Posterior vena cava (tissue), 2 donors: ENCODE data around the gene LRRC41. TPM values are rescaled to one million over a fixed set of nuclear protein-coding genes. Genes with fewer than 3 reads are reported as not detected.
A peak's percentile ranks its signal among the peaks of the same experiment; 100 is the strongest.

ENCODE experiments used
- DNase-seq: peaks from one replicate; pipeline ENCODE4 v3.0.0-alpha.2; 2020; ENCODE audit warnings: low spot score
- intact Hi-C, 2 donors: fragments of 100-400 bp; cut with DNase I; formaldehyde crosslinking; loops; one replicate each; pipeline versions ENCODE4 v1.14.1 to v1.14.2; 2022 to 2023
- total RNA-seq, 2 donors: library from RNA; stranded (reverse); fragmentation: NEBNext Ultra II Directional; extraction: Animal tissue kit (Norgen Biotek cat#: 25700); gene quantifications; one replicate each; pipeline ENCODE4 v1.2.1, GENCODE V29; 2021
- donor health status: DM: yes; HTN: yes; CAD: no.
- donor health status: DM: yes; HTN: yes; CAD: no.

The LRRC41 gene
- total RNA-seq, 2 donors from 2014 or later: 40.7 to 45.3 TPM

DNA sequence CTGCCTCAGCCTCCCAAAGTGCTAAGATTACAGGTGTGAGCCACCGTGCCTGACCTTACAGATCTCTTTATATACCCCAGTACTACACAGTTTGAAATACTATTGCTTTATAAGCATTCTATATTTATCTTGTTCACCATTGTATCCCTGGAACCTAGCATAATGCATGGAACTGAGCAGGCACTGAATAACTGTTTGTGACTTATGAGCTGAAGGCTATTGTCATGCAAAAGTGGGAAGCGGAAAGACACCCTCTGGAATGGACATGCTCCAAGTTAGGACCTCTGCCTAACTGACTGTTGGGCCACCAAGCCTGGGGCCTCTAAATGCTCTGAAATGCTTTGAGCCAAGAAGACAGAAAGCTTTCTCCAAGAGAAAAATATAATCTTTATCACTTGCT, 8.1 kb downstream of the LRRC41 start:
- intact Hi-C loops: no loop called here
- DNase-seq: no peak

DNA sequence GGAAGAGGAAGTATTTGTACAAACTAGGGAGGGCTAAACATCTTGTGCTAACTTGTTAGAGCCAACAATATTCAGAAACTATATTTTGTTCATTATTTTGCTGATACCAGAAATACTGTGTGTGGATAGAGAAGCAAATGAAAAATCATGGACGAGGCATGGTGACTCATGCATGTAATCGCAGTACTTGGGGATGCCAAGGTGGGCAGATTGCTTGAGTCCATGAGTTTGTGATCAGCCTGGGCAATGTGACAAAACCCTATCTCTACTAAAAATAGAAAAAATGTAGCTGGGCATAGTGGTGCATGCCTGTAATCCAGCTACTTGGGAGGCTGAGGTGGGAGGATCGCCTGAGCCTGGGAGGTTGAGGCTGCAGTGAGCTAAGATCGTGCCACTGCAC, 13.4 kb downstream of the LRRC41 start:
- intact Hi-C loops: no loop called here
- no peak for DNase-seq

DNA sequence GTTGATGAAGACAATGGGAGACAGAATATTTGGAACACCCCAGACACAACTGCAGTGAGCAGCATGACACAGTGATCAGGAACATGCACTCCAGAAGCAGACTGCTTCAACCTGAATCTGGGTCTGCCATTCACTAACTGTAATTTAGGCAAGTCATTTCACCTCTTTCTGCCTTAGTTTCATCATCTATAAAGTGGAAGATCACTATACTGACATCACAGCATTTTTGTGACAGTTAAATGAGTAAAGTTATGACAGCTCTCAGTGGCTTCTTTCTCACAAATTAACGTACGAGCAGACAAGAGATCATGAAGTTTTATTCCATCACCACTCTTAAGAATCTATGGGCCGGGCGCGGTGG, 14.3 kb downstream of the LRRC41 start:
- no peak for DNase-seq
- intact Hi-C loops: no loop called here

DNA sequence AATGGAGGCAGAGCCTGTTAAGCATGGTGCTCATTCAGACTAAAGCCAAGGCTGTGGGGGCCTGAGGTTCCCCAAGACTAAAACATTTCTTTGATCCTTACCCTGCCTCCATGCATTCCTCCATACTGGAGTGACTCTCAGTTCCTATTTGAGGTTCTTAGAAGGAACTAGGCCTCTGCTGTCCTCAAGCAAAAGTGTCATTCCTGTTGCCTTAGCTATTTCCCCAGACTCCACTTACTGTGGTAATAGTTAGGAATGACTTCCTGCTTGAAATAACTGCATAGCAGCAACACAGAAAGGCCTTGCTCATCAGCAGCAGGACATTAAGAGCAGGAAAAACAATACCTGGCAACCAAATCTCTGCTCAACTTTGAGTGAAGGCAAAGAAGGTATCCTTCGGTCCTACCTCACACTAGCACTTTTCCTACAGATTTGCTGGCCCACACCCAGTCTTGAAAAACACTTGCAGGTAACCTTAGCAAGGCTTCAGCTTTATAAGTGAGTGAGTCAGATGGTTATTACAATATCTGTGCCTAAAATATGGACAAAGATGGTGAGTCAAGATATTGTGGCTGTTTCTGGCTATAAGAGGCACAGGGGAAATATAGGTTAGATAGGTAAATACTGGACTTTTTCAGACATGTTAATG, 14.8 kb downstream of the LRRC41 start:
- intact Hi-C loops: no loop called here
- no peak for DNase-seq

DNA sequence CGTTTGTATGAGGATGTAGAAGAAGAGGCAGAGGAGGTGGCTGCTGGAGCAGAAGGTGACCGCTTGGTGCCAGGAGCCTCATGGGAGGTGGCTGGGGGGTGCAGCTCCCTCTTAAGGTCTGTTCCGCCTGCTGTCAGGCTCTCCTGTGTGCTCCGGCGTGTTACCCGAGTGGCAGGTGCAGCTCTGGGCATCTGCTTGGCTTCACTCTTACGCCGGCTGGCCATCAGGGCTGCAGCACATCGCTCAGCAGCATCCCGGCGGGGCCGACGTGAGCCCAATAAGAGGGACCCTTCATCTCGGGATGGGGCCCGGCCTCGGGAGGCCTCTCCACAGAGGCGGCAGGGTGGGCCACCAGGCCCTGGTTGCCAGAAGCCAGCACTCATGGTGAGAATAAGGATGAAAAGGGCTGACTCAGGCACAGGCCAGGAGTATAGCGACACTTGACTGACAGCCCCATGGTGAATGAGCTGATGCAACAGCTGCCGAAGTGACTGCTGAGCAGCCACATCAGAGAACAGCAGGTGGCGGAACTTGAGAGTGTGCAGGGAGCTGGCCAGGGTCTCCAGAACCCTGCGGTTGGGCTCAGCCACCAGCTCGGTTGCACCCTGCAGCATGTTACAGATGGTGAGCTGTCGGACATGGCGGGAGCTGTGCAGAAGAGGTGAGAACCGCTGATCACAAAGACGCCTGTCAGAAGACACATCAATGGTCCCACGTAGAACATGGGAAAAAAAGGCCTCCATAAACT, 17.5 kb downstream of the LRRC41 start:
- intact Hi-C loops: no loop called here
- DNase-seq: no peak

DNA sequence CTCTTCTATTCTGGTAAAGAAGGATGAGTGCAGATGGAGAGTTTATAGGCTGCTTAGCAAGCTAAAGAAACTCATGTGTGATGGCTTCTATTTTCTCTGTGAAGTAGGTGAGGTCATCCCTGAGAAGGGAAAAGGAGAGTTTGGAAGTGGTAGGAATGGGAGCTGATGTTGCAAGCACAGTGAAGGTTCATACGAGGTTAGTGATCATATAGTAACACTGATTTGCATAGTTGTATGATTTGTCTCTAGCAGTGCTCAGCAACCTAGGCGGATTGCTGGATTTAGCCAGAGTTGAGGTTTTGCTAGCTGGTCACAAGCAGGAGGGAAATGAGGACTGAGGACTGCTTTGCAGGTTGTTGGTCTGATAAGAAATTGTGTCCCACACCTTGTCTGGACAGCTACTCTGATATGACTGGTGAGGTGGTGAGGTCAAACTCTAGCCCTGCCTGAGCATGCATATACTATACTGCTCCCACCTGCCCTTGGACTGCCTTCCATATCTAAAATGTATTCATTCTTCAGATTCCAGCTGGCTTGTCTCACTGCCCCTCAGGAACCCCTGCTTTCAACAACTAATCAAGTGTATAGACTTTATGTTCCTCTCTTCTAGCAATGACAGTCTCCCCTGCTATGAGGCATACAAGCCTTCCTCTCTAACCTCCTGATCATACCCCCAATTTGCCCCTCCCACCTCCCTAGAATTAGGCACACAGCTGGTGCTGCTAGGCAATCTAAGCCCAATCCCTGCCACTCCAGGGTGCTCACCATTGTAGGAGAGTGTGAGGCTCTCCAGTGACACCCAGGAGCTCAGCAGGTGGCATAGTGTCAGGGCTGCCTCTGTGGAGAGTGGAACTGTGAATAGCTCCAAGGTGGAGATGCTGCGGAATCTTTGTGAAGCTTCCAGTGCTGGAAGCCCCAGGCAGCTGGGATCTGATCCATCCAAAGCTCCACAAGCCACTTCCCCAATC, 18.5 kb downstream of the LRRC41 start:
- intact Hi-C loops: no loop called here
- no peak for DNase-seq

DNA sequence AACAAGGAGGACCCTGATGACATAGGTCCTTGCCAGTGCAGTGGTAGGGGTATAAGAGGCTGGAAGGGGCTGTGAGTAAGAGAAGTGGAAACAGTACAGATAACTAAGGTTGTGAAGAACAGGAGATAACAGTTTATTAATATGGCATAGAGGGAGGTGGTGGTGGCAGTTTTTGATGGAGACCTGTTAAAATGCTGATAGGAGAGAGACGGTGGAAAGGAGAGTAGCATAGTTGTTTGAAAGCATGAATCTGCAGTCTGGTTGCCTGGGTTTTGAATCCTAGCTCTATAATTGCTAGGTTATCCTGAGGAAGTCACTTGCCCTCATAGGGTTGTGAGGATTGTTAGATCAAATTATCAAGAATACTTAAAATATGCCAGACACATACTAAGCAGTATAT, 19.4 kb downstream of the LRRC41 start:
- intact Hi-C loops: no loop called here

DNA sequence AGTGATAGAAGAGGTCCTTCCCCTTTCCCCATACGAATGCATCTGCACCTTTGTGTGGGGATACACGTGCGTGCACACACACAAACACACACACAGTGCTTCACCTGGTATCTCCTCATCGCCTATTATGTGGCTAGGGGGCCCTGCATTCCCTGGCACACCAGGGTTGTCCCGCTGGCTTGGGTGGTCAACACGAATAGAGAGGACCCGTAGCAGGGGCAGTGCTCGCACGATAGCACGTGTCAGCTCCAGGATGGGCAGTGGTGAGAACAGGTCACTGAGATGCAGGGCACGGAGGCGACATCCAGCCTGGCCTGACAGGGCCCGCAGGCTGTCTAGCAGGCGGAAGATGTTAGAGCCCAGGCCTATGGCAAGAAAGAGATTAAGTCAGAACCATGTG, 22.4 kb downstream of the LRRC41 start:
- intact Hi-C loops: no loop called here
- DNase-seq: no peak

More for the DNA sequence above, 19.4 kb downstream of the LRRC41 start:
- DNase-seq: no peak

DNA sequence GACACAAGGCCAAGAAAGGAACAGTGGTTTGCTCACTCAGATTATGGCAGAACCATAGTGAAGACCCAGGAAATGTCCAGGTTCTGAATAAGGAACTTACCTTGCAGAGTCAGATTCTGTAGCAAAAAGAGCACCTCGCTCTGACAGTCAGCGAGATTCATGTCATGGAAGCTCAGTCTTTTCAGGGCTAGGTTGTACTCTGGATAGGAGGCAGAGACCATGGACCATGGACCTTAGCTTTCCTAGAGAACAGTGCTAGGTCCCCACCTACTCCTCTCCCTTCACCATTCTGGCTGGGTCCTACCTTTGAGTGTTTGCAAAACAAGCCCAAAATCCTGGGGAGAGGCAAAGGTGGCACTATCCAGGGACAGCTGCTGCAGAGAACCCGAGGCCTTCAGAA, 23.3 kb downstream of the LRRC41 start:
- DNase-seq: no peak
- intact Hi-C loops: no loop called here

DNA sequence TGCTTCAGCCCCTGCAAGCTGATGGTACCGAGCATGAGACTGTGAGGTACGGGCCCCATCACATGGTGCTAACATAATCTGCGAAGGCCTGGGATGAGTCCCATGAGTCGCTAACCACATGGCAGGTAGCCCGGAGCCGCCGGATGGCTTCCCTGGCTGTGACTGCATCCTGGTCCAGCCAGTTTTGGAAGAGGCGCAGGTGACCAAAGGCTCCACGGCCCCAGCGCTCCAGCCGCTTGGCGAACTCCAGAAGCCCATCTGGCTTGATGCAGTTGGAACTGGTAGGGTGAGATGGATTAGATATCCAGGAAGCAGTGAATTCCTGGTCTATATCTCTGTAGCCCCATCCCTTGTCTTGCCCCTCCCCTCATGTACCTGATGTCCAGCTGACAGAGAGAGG, 24.6 kb downstream of the LRRC41 start:
- intact Hi-C loops: no loop called here
- no peak for DNase-seq

DNA sequence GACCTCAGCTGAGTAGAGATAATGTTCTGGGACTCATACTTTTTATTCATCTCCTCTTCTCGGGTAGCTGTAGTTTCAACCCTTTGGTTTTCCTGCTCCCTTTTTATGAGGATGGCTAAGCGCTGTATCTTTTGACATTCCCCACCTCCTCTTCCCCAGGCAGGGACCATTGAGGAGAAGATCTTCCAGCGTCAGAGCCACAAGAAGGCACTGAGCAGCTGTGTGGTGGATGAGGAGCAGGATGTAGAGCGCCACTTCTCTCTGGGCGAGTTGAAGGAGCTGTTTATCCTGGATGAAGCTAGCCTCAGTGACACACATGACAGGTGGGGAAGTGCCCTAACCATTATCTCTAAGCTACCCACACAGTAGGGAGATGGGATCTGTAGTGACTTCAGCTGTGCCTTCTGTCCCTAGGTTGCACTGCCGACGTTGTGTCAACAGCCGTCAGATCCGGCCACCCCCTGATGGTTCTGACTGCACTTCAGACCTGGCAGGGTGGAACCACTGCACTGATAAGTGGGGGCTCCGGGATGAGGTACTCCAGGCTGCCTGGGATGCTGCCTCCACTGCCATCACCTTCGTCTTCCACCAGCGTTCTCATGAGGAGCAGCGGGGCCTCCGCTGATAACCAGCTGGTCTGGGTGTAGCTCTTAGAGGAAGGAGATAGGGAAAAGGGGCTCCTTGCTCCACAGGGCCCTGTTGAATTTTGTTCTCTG, 25.6 kb downstream of the LRRC41 start:
- no peak for DNase-seq

DNA sequence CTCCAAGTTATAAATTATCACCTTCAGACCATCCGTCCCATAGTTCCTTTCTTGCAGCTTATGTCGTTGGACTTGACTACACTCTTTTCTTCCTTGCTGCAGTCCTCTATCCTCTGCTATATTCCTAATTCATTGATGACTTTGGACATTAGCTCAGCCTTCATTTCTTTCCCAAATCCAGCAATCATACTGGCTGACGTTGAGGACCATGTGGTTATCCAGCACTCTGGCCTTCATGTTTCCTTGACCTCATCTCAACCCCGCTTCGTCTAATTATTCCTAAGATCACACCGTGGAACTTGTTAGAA, 28.4 kb downstream of the LRRC41 start:
- no peak for DNase-seq
- intact Hi-C loops: no loop called here

More for the DNA sequence above, 25.6 kb downstream of the LRRC41 start:
- intact Hi-C loops: no loop called here

DNA sequence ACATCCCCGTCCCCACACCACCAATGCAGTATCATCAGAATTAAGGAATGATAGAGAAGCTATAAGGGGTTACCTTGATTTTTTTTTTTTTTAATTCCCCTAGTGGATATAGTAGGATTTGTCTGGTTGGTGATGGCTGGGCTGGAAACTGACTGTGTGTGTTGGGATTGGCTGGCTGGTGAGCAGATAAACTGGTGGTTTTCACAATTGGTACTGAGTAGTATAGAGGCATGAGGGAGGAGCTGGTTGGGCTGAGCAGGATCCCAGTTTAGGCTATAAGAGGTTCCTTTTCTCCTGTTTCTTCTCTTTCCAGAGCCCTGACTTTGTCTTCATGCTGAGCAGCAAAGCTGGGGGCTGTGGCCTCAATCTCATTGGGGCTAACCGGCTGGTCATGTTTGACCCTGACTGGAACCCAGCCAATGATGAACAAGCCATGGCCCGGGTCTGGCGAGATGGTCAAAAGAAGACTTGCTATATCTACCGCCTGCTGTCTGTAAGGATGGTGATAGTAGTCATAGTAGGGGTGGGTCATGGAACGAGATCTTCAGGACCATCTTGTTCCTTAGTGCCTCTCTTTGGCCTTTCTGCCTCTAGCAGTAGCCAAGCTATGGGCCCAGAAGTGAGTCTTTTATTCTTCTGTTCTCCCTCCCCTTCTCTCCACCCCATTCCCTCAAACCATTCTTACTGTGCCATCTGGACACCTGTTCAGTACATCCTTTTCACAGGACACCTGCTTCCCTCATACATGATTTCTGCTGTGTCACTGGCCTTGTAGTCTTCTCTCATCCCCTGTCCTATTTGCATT, 29.0 kb downstream of the LRRC41 start:
- DNase-seq: no peak
- intact Hi-C loops: no loop called here

DNA sequence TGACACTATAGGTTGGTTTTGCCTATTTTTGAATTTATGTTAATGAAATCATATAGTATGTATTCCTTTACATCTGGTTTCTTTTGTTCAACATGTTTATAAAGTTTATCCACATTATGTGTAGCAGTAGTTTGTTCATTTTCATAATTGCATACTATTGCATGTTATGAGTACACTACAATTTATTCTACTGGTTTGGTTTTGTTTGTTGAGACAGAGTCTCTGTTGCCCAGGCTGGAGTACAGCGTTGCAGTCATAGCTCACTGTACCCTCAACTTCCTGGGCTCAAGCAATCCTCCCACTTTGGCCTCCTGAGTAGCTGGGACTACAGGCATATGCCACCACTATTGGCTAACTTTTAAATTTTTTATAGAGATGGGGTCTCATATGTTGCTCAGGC, 34.8 kb downstream of the LRRC41 start:
- DNase-seq: no peak
- intact Hi-C loops: no loop called here

DNA sequence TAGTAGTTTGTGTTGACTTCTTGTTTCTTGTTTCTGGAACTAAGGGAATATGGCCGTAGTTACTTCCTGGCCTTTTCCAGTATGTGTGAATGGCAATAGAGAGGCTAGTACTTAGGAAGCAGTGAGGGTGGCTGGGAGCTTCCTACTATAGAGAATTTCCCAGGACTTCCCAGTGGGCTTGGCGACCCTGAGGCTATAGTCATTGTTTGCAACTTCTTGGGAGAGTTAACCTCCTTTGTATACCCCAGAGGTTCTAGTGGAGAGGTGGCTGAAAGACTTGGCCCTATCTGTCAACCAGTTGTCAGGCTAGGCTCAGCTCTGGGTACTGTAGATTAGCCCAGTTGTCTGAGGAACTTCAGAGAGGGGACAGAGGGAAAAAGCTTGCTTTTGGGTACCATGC, 40.3 kb downstream of the LRRC41 start:
- intact Hi-C loops: no loop called here
- peak; percentile 41 for DNase-seq

DNA sequence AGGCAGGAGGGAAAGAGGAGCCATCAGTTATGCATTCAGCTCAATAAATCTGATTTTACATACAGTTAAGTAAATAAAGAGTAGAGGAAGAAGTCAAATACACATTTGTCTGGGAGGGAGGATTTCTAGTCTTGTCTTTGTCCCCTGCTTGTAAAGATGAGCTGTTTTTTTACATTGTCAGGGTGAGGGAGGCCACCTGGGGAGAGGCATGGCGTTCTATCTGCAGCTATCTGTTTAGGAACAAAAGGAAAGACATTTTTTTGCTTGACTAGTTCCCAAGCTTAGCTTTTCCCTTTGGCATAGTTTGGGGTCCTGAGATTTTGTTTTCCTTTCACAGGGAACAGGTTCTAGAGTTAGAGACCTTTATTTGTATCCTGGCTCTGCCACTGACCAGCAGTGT, 40.9 kb downstream of the LRRC41 start:
- no peak for DNase-seq
- intact Hi-C loops: no loop called here

DNA sequence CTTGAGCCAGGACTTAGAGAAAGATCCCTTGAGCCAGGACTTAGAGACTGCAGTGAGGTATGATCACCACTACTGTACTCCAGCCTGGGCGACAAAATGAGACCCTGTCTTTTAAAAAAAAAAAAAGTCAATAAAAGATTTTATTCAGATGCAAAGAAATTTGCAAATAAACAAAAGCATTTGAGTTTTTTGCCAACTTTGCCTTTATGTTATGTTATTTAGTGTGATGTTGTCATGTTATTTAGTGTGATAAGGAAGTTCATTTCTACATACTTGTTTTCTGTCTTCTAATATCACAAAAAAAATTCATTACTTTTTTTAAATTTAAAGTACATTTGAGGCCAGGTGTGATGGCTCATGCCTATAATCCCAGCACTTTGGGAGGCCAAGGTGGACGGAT, 46.9 kb downstream of the LRRC41 start:
- intact Hi-C loops: no loop called here
- no peak for DNase-seq

DNA sequence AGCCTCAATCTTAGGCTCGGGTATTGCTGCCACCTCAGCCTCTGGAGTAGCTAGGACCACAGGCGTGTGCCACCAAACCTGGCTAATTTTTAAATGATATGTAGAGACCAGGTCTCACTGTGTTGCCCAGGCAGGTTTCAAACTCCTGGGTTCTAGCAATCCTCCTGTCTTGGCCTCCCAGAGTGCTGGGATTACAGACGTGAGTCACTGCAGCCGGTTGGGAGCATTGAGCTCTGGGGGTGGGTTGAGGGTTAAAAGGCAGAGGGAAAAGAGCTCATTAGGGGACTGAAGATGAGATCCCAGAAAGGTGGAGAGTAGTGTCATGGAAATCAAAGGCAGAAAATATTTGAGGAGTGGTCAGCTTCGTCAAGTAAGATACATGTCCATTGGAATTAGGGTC, 48.7 kb downstream of the LRRC41 start:
- intact Hi-C loops: no loop called here
- DNase-seq: no peak
